LNCAP (cell line): ENCODE measurements around the gene MAN1A1.

Experiments used
- CTCF ChIP-seq: fragments of 450-650 bp; IDR thresholded peaks from 2 replicates; pipeline ENCODE4 v1.5.1; 2017; ENCODE audit warnings: mild to moderate bottlenecking

MAN1A1 gene

GRCh38 chr6:119147101-119148053 lies 202.2 kb downstream of the MAN1A1 start:
- TF ChIP-seq CTCF: no peak

GRCh38 chr6:119145111-119145510 lies 204.4 kb downstream of the MAN1A1 start:
- no peak for TF ChIP-seq CTCF

- TF ChIP-seq CTCF: no peak
Observed at GRCh38 chr6:119142637-119143036, 206.9 kb downstream of the MAN1A1 start.

- TF ChIP-seq CTCF: no peak
Observed at GRCh38 chr6:119142041-119142440, 207.5 kb downstream of the MAN1A1 start.

- no peak for TF ChIP-seq CTCF
Observed at GRCh38 chr6:119140196-119141140, 209.1 kb downstream of the MAN1A1 start.

GRCh38 chr6:119138906-119139541 lies 210.5 kb downstream of the MAN1A1 start:
- TF ChIP-seq CTCF: no peak
